Neuron (in vitro differentiated cells): ENCODE data around the gene CLMP.
"Not testable (repeated sequence)": the region's sequence is repeated elsewhere in the genome, so short reads cannot be mapped to it uniquely, and the experiment has no call there.

ENCODE experiments used
- H2AFZ ChIP-seq: one replicate; pipeline ENCODE4 v1.6.1; 2013; ENCODE audit warnings: low read depth, mild to moderate bottlenecking, inconsistent platforms, low read length, moderate library complexity
- H3K27me3 ChIP-seq: one replicate; pipeline ENCODE4 v1.6.1; 2013; ENCODE audit warnings: low read length; ENCODE audit not compliant: insufficient read depth
- H3K36me3 ChIP-seq: one replicate; pipeline ENCODE4 v1.6.1; 2013; ENCODE audit warnings: low read length; ENCODE audit not compliant: insufficient read depth
- H3K4me1 ChIP-seq: one replicate; pipeline ENCODE4 v1.6.1; 2013; ENCODE audit warnings: low read length; ENCODE audit not compliant: insufficient read depth
- H3K4me3 ChIP-seq: 2 replicates; pipeline ENCODE4 v1.5.1; 2013; ENCODE audit warnings: mild to moderate bottlenecking, low read length, moderate library complexity
- H3K9me3 ChIP-seq: one replicate; pipeline ENCODE4 v1.6.1; 2013; ENCODE audit warnings: low read length

Gene CLMP

DNA sequence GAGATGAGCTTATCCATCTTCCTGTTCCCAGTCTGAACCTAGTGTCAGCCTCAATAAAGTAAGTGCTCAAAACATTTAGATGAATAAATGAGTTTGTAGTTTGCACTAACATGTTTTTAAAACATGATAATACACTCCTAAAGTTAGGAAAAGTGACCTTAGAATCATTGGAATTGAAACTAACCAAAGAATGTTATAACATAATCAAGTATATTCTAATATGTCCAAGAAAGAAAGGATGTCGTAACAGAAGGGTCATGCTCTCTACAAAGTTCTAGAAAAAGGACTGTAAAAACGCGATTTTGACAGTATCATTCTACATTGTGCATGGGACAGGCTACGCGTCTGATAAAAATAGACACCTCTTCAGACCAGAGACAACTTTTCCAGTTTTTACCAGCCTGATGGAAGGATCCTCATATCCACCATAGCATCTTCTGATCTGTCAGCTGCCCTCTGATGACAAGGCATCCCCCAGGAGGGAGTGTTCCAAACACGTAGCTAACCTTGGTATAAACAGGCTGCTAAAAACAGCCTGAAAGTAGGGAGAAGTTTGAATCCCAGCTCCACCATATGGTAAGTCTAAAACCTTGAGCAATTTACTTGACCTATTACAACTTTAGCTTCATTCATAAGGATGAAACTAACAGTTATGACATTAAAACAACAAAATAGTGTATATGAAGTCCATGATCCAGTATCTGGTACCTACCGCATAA, 30.2 kb downstream of the CLMP start:
- Histone ChIP-seq H3K4me1 (peaks cover 7% of the 10 kb centered on the region), H2AFZ (no peak overlapping the region), H3K36me3 (no peaks in the 10 kb centered on the region), H3K27me3 (no peaks in the 10 kb centered on the region), H3K4me3 (no peak overlapping the region), H3K9me3 (no peaks in the 10 kb centered on the region)

DNA sequence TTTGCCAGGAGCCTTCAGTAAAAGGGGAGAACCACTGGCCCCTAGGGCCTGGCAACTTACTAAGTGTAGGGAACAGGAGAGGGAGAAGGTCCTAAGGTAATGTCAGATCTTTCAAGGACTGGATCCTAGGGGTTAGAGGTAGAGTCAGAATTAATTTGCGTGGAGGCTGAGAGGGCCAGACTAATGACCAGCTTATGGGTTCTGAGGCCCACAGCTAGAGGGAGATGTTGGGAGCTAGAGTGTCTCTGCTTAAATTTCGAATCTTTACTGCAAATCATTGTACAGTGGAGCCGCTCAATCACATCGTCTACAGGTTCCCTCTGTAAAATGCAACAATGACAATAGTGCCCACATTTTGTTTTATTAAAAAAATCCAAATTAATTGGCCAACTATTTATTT, 31.4 kb downstream of the CLMP start:
- Histone ChIP-seq H3K4me3 (no peak overlapping the region), H3K4me1 (no peaks in the 10 kb centered on the region), H3K9me3 (no peaks in the 10 kb centered on the region), H2AFZ (no peak overlapping the region), H3K36me3 (no peaks in the 10 kb centered on the region), H3K27me3 (no peaks in the 10 kb centered on the region)

DNA sequence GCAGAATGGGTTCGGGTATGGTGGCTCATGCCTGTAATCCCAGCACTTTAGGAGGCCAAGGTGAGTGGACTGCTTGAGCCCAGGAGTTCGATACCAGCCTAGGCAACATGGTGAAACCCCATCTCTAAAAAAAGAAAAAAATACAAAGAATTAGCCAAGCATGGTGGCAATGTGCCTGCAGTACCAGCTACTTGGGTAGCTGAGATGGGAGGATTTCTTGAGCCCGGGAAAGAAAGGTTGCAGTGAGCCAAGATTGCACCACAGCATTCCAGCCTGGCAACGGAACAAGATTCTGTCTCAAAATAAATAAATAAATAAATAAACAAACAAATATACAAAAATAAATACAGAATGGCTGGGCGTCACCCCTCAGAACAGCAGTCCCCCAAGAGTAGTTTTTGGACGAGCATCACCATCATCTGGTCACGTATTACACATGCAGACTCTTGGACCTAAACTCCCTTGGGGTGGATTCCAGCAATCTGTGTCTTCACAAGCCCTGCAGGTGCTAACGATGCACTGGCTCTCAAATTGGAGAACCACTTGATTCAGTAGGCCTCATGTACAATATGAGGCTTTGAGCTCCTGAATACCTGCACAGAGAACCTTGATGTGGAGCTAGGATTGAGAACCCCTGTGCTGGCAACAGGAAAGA, 33.5 kb downstream of the CLMP start:
- Histone ChIP-seq H2AFZ (no peak overlapping the region), H3K4me1 (no peaks in the 10 kb centered on the region), H3K27me3 (no peaks in the 10 kb centered on the region), H3K4me3 (no peak overlapping the region), H3K9me3 (no peaks in the 10 kb centered on the region), H3K36me3 (no peaks in the 10 kb centered on the region)

DNA sequence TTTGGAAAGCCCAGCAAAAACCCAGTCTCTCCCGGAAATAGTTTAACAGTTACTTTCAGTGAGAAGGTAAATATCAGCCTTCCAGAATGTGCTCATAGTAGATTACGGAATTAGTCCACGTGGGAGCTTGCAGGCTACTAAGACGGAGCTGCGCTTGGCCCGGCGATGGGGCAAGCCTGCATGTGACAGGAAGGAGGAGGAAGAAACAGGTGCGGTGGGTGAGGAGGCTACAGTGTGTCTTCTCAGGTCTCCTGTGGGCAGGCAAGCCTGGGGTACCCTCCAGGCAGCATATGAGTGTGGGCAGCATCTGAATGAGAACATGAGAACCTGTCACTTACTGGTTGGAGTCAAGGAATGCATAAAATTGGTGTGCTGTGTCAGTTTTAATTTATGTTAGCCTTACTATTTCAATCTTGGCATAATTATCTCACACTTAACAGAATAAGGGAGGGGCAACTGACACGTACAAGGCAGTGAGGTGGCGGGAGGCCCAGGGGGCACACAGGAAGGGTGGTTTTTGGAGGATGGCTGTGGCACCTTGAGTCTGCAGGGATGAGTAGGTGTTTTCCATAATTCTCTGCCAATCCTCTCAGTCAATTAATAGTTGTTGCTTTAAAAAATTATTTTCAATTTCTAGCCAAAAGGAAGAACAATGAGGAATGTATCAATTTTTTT, 35.7 kb downstream of the CLMP start:
- Histone ChIP-seq H3K36me3 (no peaks in the 10 kb centered on the region), H3K9me3 (no peaks in the 10 kb centered on the region), H3K4me1 (no peaks in the 10 kb centered on the region)

DNA sequence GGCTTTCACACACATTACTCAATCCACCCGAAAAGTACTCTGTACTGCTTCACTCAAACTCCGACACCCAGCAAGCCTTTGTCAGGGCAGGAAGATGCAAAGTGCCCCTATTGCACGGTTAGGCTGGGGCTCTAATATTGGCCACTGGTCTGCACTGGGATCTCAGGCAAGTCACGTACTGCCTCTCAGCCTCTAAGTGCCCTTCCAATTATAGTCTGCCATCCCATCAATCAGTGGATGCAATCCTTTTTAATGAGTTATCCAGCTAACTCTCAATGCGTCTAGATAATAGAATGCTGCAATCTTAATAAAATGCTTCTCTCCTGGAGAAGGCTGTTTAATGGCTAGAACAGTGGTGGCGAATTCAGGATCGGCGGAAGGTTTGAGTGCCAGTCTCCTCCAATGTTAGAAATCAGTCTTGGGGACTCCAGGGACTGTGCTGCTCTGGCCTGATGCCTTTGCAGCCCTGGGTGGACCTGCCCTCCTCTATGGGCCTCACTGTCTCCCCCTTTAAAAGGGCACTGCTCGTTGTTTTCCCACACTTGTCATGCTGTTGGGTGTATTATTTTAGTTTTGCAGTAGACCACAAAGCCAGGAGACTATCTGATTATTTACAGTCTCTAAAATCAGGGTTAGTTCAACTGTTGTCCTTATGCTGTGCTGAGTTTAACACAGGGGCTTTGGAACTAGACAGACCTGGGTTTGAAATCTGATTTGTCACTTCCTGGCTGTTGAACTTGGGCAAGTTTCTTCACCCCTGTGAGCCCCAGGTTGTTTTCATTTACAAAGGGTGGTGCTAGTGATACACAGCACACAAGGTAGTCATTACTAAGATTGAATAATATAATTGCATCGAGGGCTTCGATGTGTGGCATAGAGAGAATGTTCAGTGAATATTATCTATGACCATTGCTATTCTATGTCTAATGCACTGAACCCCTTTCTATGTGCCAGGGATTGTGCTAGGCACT, 36.7 kb downstream of the CLMP start:
- Histone ChIP-seq H3K27me3 (no peaks in the 10 kb centered on the region), H3K4me1 (no peaks in the 10 kb centered on the region), H3K4me3 (no peak overlapping the region), H2AFZ (no peak overlapping the region), H3K9me3 (no peaks in the 10 kb centered on the region), H3K36me3 (no peaks in the 10 kb centered on the region)

More for the DNA sequence above, 35.7 kb downstream of the CLMP start:
- Histone ChIP-seq H3K27me3 (no peaks in the 10 kb centered on the region), H3K4me3 (no peak overlapping the region), H2AFZ (no peak overlapping the region)

DNA sequence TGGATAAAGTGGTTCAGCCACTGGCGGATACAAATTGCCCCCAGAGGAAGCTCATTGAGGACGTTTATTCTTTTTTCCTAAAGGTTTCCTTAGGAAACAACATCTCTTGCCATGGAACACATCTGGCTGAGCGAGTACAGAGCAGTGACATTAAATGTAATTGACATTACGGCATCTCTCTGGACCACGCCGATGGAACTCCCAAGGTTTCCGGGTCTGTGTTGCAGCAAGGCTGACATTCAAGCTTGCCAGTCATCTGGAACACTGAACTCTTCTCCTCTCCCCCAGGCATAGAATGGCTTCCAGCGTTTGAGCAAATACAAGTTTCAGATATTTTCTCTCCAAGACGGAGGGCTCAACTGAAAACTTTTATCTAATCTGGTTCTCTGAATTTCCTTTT, 42.1 kb downstream of the CLMP start:
- H3K4me3 ChIP-seq: no peak overlapping the region
- peaks cover 2% of the 10 kb centered on the region for H3K27me3 ChIP-seq
- no peak overlapping the region for H2AFZ ChIP-seq
- no peaks in the 10 kb centered on the region for H3K4me1 ChIP-seq
- H3K36me3 ChIP-seq: no peaks in the 10 kb centered on the region
- no peaks in the 10 kb centered on the region for H3K9me3 ChIP-seq

DNA sequence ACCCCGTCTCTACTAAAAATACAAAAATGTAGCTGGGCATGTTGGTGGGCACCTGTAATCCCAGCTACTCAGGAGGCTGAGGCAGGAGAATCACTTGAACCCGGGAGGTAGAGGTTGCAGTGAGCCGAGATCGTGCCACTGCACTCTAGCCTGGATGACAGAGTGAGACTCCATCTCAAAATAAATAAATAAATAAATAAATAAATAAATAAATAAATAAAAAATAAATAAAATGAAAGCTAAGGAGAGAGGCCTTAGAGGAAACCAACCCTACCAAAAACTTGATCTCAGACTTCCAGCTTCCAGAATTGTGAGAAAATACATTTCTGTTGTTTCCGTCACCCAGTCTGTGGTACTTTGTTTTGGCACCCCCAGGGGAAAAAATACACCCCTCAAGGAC, 42.7 kb downstream of the CLMP start:
- H3K4me1 ChIP-seq, H2AFZ ChIP-seq, H3K27me3 ChIP-seq, H3K36me3 ChIP-seq, H3K9me3 ChIP-seq, H3K4me3 ChIP-seq: not testable (repeated sequence)

DNA sequence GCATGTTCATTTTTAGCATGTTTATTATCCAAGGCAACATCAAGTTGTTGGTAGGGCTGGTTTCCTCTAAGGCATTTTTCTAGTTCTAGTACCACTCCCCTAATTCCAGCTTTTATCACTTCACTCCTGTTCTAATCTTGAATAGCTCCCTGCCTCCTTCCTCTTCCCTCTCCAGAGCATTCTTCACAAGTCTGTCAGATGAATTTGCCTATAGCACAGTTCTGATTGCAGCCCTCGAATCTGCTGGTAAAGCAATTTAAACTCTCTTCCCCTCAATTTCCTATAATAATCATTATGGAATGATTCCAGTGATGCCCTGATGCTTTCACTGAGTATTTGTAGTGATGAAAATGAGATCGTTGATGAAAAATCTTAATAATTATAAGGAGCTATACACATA, 43.3 kb downstream of the CLMP start:
- H3K36me3 ChIP-seq: no peaks in the 10 kb centered on the region
- no peaks in the 10 kb centered on the region for H3K4me1 ChIP-seq
- no peak overlapping the region for H2AFZ ChIP-seq
- peaks cover 2% of the 10 kb centered on the region for H3K27me3 ChIP-seq
- H3K9me3 ChIP-seq: no peaks in the 10 kb centered on the region
- no peak overlapping the region for H3K4me3 ChIP-seq

DNA sequence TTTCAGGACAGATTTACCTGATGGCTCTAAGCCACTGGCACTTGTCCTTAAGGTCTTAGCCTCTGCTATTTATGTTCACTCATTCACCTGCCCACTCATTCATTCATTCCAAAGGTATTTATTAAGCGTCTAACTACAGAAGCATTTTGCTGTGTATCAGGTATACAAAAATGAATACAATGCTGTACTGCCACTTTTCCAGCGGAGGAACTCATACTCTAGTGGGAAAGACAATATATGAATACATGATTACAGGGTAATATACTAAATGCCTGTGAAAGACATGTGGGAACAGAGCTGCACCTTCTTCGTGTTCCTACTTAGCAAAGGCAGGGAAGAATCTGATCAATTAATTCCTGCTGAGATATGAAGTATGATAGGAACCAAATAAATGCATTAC, 43.7 kb downstream of the CLMP start:
- H3K4me3 ChIP-seq: no peak overlapping the region
- H3K9me3 ChIP-seq: no peaks in the 10 kb centered on the region
- H3K27me3 ChIP-seq: peaks cover 2% of the 10 kb centered on the region
- no peak overlapping the region for H2AFZ ChIP-seq
- H3K4me1 ChIP-seq: no peaks in the 10 kb centered on the region
- no peaks in the 10 kb centered on the region for H3K36me3 ChIP-seq

DNA sequence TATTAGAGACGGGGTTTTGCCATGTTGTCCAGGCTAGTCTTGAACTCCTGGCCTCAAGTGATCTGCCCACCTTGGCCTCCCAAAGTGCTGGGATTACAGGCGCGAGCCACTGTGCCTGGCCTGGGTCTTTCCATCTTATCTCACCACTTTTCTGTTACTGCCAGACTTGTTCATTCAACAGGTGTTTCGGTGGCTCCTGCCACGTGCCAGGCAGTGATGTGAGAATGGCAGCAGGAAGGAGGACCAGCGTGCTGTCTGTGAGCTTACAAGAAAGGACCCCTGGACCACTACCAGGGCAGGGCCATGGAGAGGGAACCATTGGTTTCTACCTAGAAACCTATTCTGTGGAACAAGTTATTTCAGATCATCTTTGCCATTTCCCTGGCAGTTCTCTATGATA, 44.2 kb downstream of the CLMP start:
- peaks cover 2% of the 10 kb centered on the region for H3K27me3 ChIP-seq
- no peaks in the 10 kb centered on the region for H3K9me3 ChIP-seq
- H2AFZ ChIP-seq: no peak overlapping the region
- H3K4me3 ChIP-seq: no peak overlapping the region
- no peaks in the 10 kb centered on the region for H3K4me1 ChIP-seq
- no peaks in the 10 kb centered on the region for H3K36me3 ChIP-seq

DNA sequence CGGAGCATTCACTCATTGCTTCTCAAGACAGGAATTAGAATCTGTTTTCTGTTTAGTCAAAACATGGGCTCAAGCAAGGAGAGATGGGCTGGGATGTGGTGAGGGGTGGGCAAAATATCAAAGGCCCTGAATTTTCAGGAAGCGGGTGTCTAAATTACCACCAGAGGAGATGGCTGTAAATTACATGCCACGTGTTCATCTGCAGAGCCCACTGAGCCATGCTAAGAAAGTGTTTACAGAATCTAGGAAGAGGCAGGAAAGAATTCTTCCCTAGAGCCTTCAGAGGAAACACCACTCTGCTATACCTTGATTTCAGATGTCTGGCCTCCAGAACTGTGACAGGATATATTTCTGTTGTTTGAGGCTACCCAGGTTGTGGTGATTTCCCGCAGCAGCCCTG, 46.1 kb downstream of the CLMP start:
- no peaks in the 10 kb centered on the region for H3K9me3 ChIP-seq
- no peaks in the 10 kb centered on the region for H3K36me3 ChIP-seq
- no peak overlapping the region for H3K4me3 ChIP-seq
- H3K4me1 ChIP-seq: no peaks in the 10 kb centered on the region
- H2AFZ ChIP-seq: no peak overlapping the region
- peaks cover 2% of the 10 kb centered on the region for H3K27me3 ChIP-seq

DNA sequence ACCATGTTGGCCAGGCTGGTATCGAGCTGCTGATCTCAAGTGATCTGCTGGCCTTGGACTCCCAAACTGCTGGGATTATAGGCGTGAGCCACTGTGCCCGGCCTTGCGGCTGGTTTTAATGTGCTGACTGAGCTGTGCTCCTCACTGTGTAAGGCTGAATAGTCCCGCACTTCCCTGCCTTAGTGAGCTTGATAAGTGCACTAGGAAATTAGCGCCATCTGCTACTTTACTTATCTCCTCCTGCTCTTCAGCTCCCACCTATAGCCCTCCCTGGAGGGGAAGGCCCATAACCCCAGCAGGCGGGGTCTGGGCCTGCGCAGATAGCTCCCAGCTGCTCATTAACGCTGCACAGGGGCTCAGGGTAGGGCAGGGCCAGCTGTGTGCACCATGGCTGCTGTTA, 49.4 kb downstream of the CLMP start:
- no peaks in the 10 kb centered on the region for H3K36me3 ChIP-seq
- no peaks in the 10 kb centered on the region for H3K9me3 ChIP-seq
- H3K4me3 ChIP-seq: no peak overlapping the region
- H3K27me3 ChIP-seq: no peaks in the 10 kb centered on the region
- H2AFZ ChIP-seq: no peak overlapping the region
- H3K4me1 ChIP-seq: no peaks in the 10 kb centered on the region

DNA sequence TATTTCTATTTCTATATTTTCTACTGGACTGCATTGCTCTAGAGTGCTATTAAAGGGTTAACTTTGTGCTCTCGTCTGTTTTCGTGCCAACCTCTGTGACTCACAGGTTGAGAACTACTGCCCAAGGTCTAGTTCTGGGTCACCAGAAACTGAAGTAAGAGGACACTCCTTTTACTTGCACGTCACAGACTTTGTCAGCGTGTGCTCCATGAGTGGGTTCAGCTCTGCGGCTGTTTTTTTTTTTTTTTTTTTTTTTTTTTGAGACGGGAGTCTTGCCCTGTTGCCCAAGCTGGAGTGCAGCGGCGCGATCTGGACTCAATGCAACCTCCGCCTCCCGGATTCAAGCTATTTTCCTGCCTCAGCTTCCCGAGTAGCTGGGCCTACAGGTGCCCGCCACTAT, 49.8 kb downstream of the CLMP start:
- no peaks in the 10 kb centered on the region for H3K9me3 ChIP-seq
- H3K36me3 ChIP-seq: no peaks in the 10 kb centered on the region
- no peaks in the 10 kb centered on the region for H3K27me3 ChIP-seq
- H3K4me1 ChIP-seq: no peaks in the 10 kb centered on the region
- no peak overlapping the region for H2AFZ ChIP-seq
- H3K4me3 ChIP-seq: no peak overlapping the region
